Measurements from ENCODE around the gene ZSCAN9. TPM values are rescaled to one million over a fixed set of nuclear protein-coding genes. Genes with fewer than 3 reads are reported as not detected.

ZSCAN9 gene
- total and polyA plus RNA-seq, 2 of the 8 experiments (the other 6 are each of a cell fraction or from before 2014, with no cell fraction given) = 10.8 to 13.6 TPM

DNA sequence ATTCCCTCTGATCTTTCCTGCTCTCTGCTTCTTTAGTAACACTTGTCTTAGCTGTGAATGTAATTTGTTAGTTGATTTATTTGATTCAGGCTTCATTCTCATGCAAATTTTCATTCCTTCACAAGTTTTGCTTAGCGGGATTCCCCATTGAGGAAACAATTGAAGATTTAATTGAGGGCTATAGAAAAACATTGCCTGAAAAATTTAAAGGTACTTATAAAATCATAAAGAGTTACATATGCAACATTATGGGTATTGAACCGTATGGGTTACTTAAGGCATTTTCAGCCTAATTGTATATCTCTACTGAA, 11.9 kb upstream of the ZSCAN9 start (continued):
- peak; percentile 70 for TF ChIP-seq CHD7 (IDR thresholded peaks at IDR 0.05; ENCODE audit: insufficient replicate concordance, low read length)

Measured in H1 (cell line).